K562 treated with DMSO at 1 percent for 48 hours (cell line): Measurements from ENCODE around the gene CIROP. TPM values are rescaled to one million over a fixed set of nuclear protein-coding genes. Genes with fewer than 3 reads are reported as not detected.

Source experiments
- total RNA-seq: library from RNA; unstranded; fragments of 300-600 nt; gene quantifications from 2 replicates; pipeline ENCODE4 v1.2.3, GENCODE V29; 2022; ENCODE audit warnings: low replicate concordance; ENCODE audit errors: extremely low read depth

Gene CIROP, protein sequence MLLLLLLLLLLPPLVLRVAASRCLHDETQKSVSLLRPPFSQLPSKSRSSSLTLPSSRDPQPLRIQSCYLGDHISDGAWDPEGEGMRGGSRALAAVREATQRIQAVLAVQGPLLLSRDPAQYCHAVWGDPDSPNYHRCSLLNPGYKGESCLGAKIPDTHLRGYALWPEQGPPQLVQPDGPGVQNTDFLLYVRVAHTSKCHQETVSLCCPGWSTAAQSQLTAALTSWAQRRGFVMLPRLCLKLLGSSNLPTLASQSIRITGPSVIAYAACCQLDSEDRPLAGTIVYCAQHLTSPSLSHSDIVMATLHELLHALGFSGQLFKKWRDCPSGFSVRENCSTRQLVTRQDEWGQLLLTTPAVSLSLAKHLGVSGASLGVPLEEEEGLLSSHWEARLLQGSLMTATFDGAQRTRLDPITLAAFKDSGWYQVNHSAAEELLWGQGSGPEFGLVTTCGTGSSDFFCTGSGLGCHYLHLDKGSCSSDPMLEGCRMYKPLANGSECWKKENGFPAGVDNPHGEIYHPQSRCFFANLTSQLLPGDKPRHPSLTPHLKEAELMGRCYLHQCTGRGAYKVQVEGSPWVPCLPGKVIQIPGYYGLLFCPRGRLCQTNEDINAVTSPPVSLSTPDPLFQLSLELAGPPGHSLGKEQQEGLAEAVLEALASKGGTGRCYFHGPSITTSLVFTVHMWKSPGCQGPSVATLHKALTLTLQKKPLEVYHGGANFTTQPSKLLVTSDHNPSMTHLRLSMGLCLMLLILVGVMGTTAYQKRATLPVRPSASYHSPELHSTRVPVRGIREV
- not detected in 2 replicates for total RNA-seq

GRCh38 chr14:23104591-23105347 lies at the start of gene CIROP:
Gene CIROP, minus strand, starts transcription at chr14:23104989. Its CDS starts 69 bp downstream, at chr14:23104920.

DNA sequence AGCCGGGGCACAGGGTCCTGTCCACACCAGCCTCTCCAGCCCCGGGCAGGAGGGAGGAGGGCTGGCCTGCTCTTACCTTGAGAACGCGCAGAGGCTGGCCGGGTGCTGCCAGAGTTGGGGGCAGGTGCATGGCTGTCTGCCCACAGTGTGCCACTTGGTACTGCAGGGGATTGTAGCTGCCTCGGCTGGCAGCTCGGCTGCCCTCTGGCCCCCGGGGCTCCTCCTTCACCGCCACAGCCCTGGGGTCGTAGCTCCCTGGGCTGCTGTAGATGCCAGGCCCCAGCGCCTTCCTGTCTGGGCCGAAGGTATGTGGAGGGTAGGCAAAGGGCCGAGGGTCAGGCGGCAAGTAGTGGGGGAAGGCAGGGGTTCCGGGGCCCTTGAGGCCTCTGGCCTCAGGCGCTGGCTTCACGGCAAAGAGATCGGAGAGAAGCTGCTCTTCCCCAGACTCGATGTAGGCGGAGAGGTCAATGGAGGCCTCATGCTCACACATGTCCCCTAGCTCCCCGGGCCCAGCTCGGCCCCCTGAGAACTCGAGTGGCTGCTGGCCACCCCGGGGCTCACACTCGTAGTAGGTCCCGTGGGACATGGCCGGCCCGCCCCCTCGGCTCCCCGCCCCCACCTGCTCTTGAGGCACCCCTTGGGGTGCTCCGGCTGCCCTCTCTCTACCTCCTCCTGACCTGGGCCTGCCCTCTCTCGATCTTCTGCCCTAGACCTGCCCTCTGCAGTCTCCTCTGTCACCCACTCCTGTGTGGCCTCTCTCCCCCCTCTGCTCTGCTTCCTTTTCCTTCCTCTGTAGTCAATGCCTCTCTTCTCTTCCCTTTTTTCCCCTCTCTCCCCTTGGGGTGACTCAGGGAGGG lies 13.9 kb upstream of the CIROP start, which contains the start of gene CEBPE:
TSS of gene CEBPE (minus strand) at position 750 of the 857 bp plus-strand sequence. CDS start at position 586, 164 bp downstream.

GRCh38 chr14:23095196-23096108 lies 9.3 kb downstream of the CIROP start, which contains the start of gene C14orf119:
Gene C14orf119, plus strand, starts transcription at chr14:23095505. Its CDS starts 2,154 bp downstream, at chr14:23097659.

DNA sequence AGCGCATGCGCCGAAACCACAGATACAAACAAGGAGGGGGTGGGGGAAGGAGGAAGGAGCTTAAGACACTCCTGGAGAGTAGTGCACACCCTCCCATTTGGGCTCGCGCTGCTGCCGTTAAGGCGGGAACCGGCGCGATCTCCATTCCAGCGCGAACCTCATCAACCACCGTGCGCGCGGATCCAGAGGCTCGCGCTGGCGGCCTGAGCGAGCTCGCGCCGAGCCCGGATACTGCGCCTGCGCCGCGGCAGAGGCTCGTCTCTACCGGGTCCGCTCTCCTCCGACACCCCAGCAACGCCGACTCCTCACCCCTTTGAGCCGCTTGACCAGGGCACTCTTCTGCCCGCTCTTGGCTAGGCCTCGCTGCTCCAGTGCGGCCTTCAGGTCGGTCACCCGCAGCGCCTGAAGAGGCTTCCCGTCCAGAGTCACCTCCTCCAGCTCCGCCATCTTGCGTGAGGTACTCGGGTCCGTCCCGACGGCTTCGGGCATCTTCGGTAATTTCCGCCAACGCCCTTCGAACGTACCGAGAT lies 10.1 kb downstream of the CIROP start, which contains the start of gene ACIN1:
TSS of gene ACIN1 (minus strand) at position 471 of the 530 bp plus-strand sequence. CDS start at position 447, 24 bp downstream.

GRCh38 chr14:23056956-23057756 lies 47.6 kb downstream of the CIROP start, which contains the start of gene CDH24:
Gene CDH24, minus strand, starts transcription at chr14:23057520. Its CDS starts 1,787 bp downstream, at chr14:23055733.

Other genes starting within 250 kb of the CIROP start
- not detected in 2 replicates for gene LRP10, start 233.2 kb downstream of the CIROP start, total RNA-seq
- not detected in 2 replicates for gene REM2, start 221.8 kb downstream of the CIROP start, total RNA-seq
- not detected in 2 replicates for gene RBM23, start 185.8 kb downstream of the CIROP start, total RNA-seq
- not detected in 2 replicates for gene PRMT5, start 175.6 kb downstream of the CIROP start, total RNA-seq
- not detected in 2 replicates for gene HAUS4, start 147.9 kb downstream of the CIROP start, total RNA-seq
- not detected in 2 replicates for gene AJUBA, start 122.4 kb downstream of the CIROP start, total RNA-seq
- not detected in 2 replicates for gene C14orf93, start 94.8 kb downstream of the CIROP start, total RNA-seq
- gene PSMB5, start 70.1 kb downstream of the CIROP start, total RNA-seq: not detected in 2 replicates
- gene PSMB11, start 62.8 kb downstream of the CIROP start, total RNA-seq: not detected in 2 replicates
- not detected in 2 replicates for gene CDH24, start 47.5 kb downstream of the CIROP start, total RNA-seq
- not detected in 2 replicates for gene ACIN1, start 9.9 kb downstream of the CIROP start, total RNA-seq
- gene C14orf119, start 9.5 kb downstream of the CIROP start, total RNA-seq: not detected in 2 replicates
- not detected in 2 replicates for gene CEBPE, start 14.3 kb upstream of the CIROP start, total RNA-seq
- gene SLC7A8, start 78.7 kb upstream of the CIROP start, total RNA-seq: not detected in 2 replicates
- not detected in 2 replicates for gene RNF212B, start 132.9 kb upstream of the CIROP start, total RNA-seq
- not detected in 2 replicates for gene HOMEZ, start 181.1 kb upstream of the CIROP start, total RNA-seq
- not detected in 2 replicates for gene PPP1R3E, start 197.9 kb upstream of the CIROP start, total RNA-seq
- gene BCL2L2, start 201.8 kb upstream of the CIROP start, total RNA-seq: not detected in 2 replicates
- not detected in 2 replicates for gene PABPN1, start 216.5 kb upstream of the CIROP start, total RNA-seq
- not detected in 2 replicates for gene SLC22A17, start 247.9 kb upstream of the CIROP start, total RNA-seq